GM19239 (cell line): ENCODE data around the gene PAX1.

ENCODE experiments used
- DNase-seq: peaks from one replicate; pipeline ENCODE4 v3.0.0; 2011; ENCODE audit warnings: low spot score; ENCODE audit not compliant: insufficient read length
- FAIRE-seq: peaks from 2 replicates; lab custom pipeline; 2011; peaks lifted over from hg19 to GRCh38; lab: Jason Lieb, UNC

The PAX1 gene

GRCh38 chr20:21719592-21720214 lies 14.2 kb downstream of the PAX1 start:
- FAIRE-seq = peak; percentile 81

GRCh38 chr20:21725892-21726291 lies 20.4 kb downstream of the PAX1 start:
- DNase-seq (no peak), FAIRE-seq (no peak)

More at GRCh38 chr20:21719592-21720214, 14.2 kb downstream of the PAX1 start:
- DNase-seq = no peak

GRCh38 chr20:21729316-21729715 lies 23.9 kb downstream of the PAX1 start:
- DNase-seq = no peak
- FAIRE-seq = no peak

GRCh38 chr20:21739161-21739560 lies 33.7 kb downstream of the PAX1 start:
- no peak for FAIRE-seq
- DNase-seq = no peak

GRCh38 chr20:21739682-21740081 lies 34.2 kb downstream of the PAX1 start:
- FAIRE-seq (no peak), DNase-seq (no peak)

- FAIRE-seq (no peak), DNase-seq (no peak)
Measured at GRCh38 chr20:21741266-21741665, 35.8 kb downstream of the PAX1 start.

GRCh38 chr20:21762646-21763045 lies 57.2 kb downstream of the PAX1 start:
- DNase-seq (no peak), FAIRE-seq (no peak)

- FAIRE-seq = no peak
- no peak for DNase-seq
Measured at GRCh38 chr20:21767200-21767738, 61.8 kb downstream of the PAX1 start.

- DNase-seq = no peak
- FAIRE-seq = no peak
Measured at GRCh38 chr20:21767739-21768223, 62.3 kb downstream of the PAX1 start.
